Suppressor macrophage treated with lipopolysaccharide for 4 hours (primary cell): ENCODE data around the gene TMEM69.
"Not testable (repeated sequence)": the region's sequence is repeated elsewhere in the genome, so short reads cannot be mapped to it uniquely, and the experiment has no call there.

Source experiments
- DNase-seq: peaks from one replicate; pipeline ENCODE4 v3.0.0-alpha.2; 2020

Gene TMEM69

GRCh38 chr1:45739641-45740156 is 51.7 kb downstream of the TMEM69 start:
- not testable (repeated sequence) for DNase-seq
